NB4 (cell line): ENCODE data around the gene KCNT2.

Source experiments
- TF ChIP-seq, protein P1 (sequence below): IDR thresholded peaks from 2 replicates; pipeline ENCODE4 v1.6.1; 2011; ENCODE audit warnings: low read depth, low read length
- TF ChIP-seq, protein P2 (sequence below): IDR thresholded peaks from one replicate; pipeline ENCODE4 v1.5.1; 2012; ENCODE audit warnings: low read depth, low read length

DNA sequence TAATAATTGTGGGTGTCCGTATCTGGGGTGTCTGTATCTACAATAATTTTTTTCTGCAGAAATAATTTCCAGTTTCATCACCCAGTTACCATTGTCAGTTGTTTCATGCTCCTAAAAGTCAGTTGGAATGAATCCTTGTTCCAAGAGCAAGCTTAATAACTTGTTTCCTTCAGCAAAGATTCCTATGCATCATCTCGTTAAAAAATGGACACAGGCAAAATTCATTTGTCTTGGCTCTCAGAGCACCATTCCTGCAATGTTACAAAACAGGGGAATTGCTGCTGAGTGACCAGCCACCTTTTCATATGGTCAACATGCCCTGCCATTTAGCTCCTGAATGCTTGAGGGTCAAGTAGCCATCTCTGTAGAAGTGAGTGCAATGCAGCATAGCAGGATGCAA is 393.4 kb downstream of the KCNT2 start:
- TF ChIP-seq, protein P1, sequence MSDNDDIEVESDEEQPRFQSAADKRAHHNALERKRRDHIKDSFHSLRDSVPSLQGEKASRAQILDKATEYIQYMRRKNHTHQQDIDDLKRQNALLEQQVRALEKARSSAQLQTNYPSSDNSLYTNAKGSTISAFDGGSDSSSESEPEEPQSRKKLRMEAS, result no peak
- TF ChIP-seq, protein P2, sequence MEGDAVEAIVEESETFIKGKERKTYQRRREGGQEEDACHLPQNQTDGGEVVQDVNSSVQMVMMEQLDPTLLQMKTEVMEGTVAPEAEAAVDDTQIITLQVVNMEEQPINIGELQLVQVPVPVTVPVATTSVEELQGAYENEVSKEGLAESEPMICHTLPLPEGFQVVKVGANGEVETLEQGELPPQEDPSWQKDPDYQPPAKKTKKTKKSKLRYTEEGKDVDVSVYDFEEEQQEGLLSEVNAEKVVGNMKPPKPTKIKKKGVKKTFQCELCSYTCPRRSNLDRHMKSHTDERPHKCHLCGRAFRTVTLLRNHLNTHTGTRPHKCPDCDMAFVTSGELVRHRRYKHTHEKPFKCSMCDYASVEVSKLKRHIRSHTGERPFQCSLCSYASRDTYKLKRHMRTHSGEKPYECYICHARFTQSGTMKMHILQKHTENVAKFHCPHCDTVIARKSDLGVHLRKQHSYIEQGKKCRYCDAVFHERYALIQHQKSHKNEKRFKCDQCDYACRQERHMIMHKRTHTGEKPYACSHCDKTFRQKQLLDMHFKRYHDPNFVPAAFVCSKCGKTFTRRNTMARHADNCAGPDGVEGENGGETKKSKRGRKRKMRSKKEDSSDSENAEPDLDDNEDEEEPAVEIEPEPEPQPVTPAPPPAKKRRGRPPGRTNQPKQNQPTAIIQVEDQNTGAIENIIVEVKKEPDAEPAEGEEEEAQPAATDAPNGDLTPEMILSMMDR, result no peak
